HG02571 (cell line): ENCODE measurements around the gene ADGB.
"Not testable (repeated sequence)": the region's sequence is repeated elsewhere in the genome, so short reads cannot be mapped to it uniquely, and the experiment has no call there.

Experiments
- ATAC-seq: cut with Tn5 transposase; IDR thresholded peaks from one replicate; pipeline ENCODE4 v1.9.1; 2021; ENCODE audit warnings: mild to moderate bottlenecking, moderate library complexity; ENCODE audit not compliant: unreplicated experiment

Gene ADGB

GRCh38 chr6:146598772-146599405 is at the start of gene ADGB:
Gene ADGB, plus strand, starts transcription at chr6:146598972. Its CDS starts 69 bp downstream, at chr6:146599041.
- no peak for ATAC-seq

- no peak for ATAC-seq
Measured at GRCh38 chr6:146550911-146551310, 47.9 kb upstream of the ADGB start.

- no peak for ATAC-seq
Measured at GRCh38 chr6:146551545-146551944, 47.2 kb upstream of the ADGB start.

- no peak for ATAC-seq
Measured at GRCh38 chr6:146553377-146554135, 45.2 kb upstream of the ADGB start.

- ATAC-seq, result no peak
Measured at GRCh38 chr6:146560607-146561006, 38.2 kb upstream of the ADGB start.

- ATAC-seq, result not testable (repeated sequence)
Measured at GRCh38 chr6:146566661-146567060, 32.1 kb upstream of the ADGB start.

- not testable (repeated sequence) for ATAC-seq
Measured at GRCh38 chr6:146568619-146569018, 30.2 kb upstream of the ADGB start.

GRCh38 chr6:146574211-146574610 is 24.6 kb upstream of the ADGB start:
- no peak for ATAC-seq

GRCh38 chr6:146578054-146578453 is 20.7 kb upstream of the ADGB start:
- ATAC-seq, result no peak

- ATAC-seq, result no peak
Measured at GRCh38 chr6:146581968-146582367, 16.8 kb upstream of the ADGB start.

- no peak for ATAC-seq
Measured at GRCh38 chr6:146582857-146583256, 15.9 kb upstream of the ADGB start.

- ATAC-seq, result no peak
Measured at GRCh38 chr6:146583966-146584365, 14.8 kb upstream of the ADGB start.

- ATAC-seq, result no peak
Measured at GRCh38 chr6:146587459-146587858, 11.3 kb upstream of the ADGB start.

- no peak for ATAC-seq
Measured at GRCh38 chr6:146590492-146590891, 8.3 kb upstream of the ADGB start.

- no peak for ATAC-seq
Measured at GRCh38 chr6:146592451-146592850, 6.3 kb upstream of the ADGB start.

GRCh38 chr6:146593986-146594385 is 4.8 kb upstream of the ADGB start:
- no peak for ATAC-seq

GRCh38 chr6:146594495-146594894 is 4.3 kb upstream of the ADGB start:
- no peak for ATAC-seq

GRCh38 chr6:146595972-146596731 is 2.6 kb upstream of the ADGB start:
- no peak for ATAC-seq

- no peak for ATAC-seq
Measured at GRCh38 chr6:146601352-146601751, 2.6 kb downstream of the ADGB start.

GRCh38 chr6:146602526-146602925 is 3.8 kb downstream of the ADGB start:
- no peak for ATAC-seq

GRCh38 chr6:146613947-146614346 is 15.2 kb downstream of the ADGB start:
- ATAC-seq, result no peak

GRCh38 chr6:146620655-146621054 is 21.9 kb downstream of the ADGB start:
- ATAC-seq, result no peak
